ENCODE data around the gene TOMM40. TPM values are rescaled to one million over a fixed set of nuclear protein-coding genes. Genes with fewer than 3 reads are reported as not detected.
"Not testable (repeated sequence)": the region's sequence is repeated elsewhere in the genome, so short reads cannot be mapped to it uniquely, and the experiment has no call there.

The TOMM40 gene
- total RNA-seq, 6 experiments from 2014 or later, result 24.9 to 82.6 (median 26.7) TPM

DNA sequence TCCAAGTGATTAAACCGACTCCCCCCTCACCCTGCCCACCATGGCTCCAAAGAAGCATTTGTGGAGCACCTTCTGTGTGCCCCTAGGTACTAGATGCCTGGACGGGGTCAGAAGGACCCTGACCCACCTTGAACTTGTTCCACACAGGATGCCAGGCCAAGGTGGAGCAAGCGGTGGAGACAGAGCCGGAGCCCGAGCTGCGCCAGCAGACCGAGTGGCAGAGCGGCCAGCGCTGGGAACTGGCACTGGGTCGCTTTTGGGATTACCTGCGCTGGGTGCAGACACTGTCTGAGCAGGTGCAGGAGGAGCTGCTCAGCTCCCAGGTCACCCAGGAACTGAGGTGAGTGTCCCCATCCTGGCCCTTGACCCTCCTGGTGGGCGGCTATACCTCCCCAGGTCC lies 16.6 kb downstream of the TOMM40 start:
- Histone ChIP-seq H3K9me3 (no peaks in the 10 kb centered on the region), H3K36me3 (peaks cover 0 to 27% (median 7%) of the 10 kb centered on the region in 4 donors), H3K4me3 (peak overlapping the region; percentile 48 to 84 (median 83)), H3K4me1 (peaks cover 0 to 60% (median 0%) of the 10 kb centered on the region in 4 donors), H3K27ac (peak overlapping the region in 2 of 3 donors; percentile 31 to 49), H3K27me3 (no peaks in the 10 kb centered on the region)
- intact Hi-C loops (cut with DNase I), result loop anchor here in 1 of 2 donors (5.0 kb wide), 1 partner anchor 40 kb away; the partner anchor contains the start of gene APOC2
- 51% methylated on average over 3 of the region's 12 CpGs for WGBS (ENCODE audit: insufficient coverage, low coverage, low lambda C conversion rate, missing lambda C conversion rate)
- DNase-seq, result no peak
- ATAC-seq, result no peak
- no peak for TF ChIP-seq CTCF (IDR thresholded peaks at IDR 0.05)
- no peak for TF ChIP-seq POLR2A (IDR thresholded peaks at IDR 0.05)

DNA sequence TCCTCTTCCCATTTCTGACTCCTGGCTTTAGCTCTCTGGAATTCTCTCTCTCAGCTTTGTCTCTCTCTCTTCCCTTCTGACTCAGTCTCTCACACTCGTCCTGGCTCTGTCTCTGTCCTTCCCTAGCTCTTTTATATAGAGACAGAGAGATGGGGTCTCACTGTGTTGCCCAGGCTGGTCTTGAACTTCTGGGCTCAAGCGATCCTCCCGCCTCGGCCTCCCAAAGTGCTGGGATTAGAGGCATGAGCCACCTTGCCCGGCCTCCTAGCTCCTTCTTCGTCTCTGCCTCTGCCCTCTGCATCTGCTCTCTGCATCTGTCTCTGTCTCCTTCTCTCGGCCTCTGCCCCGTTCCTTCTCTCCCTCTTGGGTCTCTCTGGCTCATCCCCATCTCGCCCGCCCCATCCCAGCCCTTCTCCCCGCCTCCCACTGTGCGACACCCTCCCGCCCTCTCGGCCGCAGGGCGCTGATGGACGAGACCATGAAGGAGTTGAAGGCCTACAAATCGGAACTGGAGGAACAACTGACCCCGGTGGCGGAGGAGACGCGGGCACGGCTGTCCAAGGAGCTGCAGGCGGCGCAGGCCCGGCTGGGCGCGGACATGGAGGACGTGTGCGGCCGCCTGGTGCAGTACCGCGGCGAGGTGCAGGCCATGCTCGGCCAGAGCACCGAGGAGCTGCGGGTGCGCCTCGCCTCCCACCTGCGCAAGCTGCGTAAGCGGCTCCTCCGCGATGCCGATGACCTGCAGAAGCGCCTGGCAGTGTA lies 17.2 kb downstream of the TOMM40 start:
- Histone ChIP-seq H3K36me3 (peaks cover 0 to 27% (median 7%) of the 10 kb centered on the region in 4 donors), H3K27ac (peak overlapping the region in 2 of 3 donors; percentile 31 to 49), H3K27me3 (no peaks in the 10 kb centered on the region), H3K4me3 (peak overlapping the region; percentile 48 to 84 (median 83)), H3K9me3 (no peaks in the 10 kb centered on the region), H3K4me1 (peaks cover 0 to 60% (median 0%) of the 10 kb centered on the region in 4 donors)
- TF ChIP-seq CTCF (IDR thresholded peaks at IDR 0.05), result no peak
- no peak for TF ChIP-seq POLR2A (IDR thresholded peaks at IDR 0.05)
- 60% methylated on average over 21 of the region's 46 CpGs for WGBS (ENCODE audit: insufficient coverage, low coverage, low lambda C conversion rate, missing lambda C conversion rate)
- DNase-seq (no peak), ATAC-seq (no peak)
- intact Hi-C loops (cut with DNase I), result loop anchor here in 1 of 2 donors (5.0 kb wide), 1 partner anchor 39 kb away; the partner anchor contains the start of gene APOC2

DNA sequence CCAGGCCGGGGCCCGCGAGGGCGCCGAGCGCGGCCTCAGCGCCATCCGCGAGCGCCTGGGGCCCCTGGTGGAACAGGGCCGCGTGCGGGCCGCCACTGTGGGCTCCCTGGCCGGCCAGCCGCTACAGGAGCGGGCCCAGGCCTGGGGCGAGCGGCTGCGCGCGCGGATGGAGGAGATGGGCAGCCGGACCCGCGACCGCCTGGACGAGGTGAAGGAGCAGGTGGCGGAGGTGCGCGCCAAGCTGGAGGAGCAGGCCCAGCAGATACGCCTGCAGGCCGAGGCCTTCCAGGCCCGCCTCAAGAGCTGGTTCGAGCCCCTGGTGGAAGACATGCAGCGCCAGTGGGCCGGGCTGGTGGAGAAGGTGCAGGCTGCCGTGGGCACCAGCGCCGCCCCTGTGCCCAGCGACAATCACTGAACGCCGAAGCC lies 17.8 kb downstream of the TOMM40 start:
- TF ChIP-seq CTCF (IDR thresholded peaks at IDR 0.05) (no peak), POLR2A (IDR thresholded peaks at IDR 0.05) (no peak)
- peak overlapping the region in 1 of 3 donors; percentile 83 for H3K4me3 ChIP-seq
- DNase-seq (peak in 2 of 3 donors; percentile 42 to 56), ATAC-seq (no peak)
- WGBS (ENCODE audit: insufficient coverage, low coverage, low lambda C conversion rate, missing lambda C conversion rate), result no CpG with 5 or more reads among the region's 44 CpGs
- no peaks in the 10 kb centered on the region for H3K9me3 ChIP-seq
- peak overlapping the region in 1 of 3 donors; percentile 18 for H3K27ac ChIP-seq
- peaks cover 0 to 54% (median 0%) of the 10 kb centered on the region in 4 donors for H3K4me1 ChIP-seq
- peaks cover 0 to 27% (median 7%) of the 10 kb centered on the region in 4 donors for H3K36me3 ChIP-seq
- no peaks in the 10 kb centered on the region for H3K27me3 ChIP-seq
- intact Hi-C loops (cut with DNase I), result loop anchor here in 1 of 2 donors (5.0 kb wide), 1 partner anchor 38 kb away; the partner anchor contains the start of gene APOC2

DNA sequence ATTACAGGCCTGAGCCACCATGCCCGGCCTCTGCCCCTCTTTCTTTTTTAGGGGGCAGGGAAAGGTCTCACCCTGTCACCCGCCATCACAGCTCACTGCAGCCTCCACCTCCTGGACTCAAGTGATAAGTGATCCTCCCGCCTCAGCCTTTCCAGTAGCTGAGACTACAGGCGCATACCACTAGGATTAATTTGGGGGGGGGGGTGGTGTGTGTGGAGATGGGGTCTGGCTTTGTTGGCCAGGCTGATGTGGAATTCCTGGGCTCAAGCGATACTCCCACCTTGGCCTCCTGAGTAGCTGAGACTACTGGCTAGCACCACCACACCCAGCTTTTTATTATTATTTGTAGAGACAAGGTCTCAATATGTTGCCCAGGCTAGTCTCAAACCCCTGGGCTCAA lies 18.7 kb downstream of the TOMM40 start:
- Histone ChIP-seq H3K36me3 (peaks cover 0 to 27% (median 7%) of the 10 kb centered on the region in 4 donors), H3K4me1 (peaks cover 0 to 49% (median 0%) of the 10 kb centered on the region in 4 donors), H3K27ac (peak overlapping the region in 1 of 3 donors; percentile 45), H3K4me3 (no peak overlapping the region), H3K27me3 (no peaks in the 10 kb centered on the region), H3K9me3 (no peaks in the 10 kb centered on the region)
- ATAC-seq (no peak), DNase-seq (no peak)
- TF ChIP-seq CTCF (IDR thresholded peaks at IDR 0.05), result no peak
- no peak for TF ChIP-seq POLR2A (IDR thresholded peaks at IDR 0.05)
- WGBS (ENCODE audit: insufficient coverage, low coverage, low lambda C conversion rate, missing lambda C conversion rate), result 54% methylated on average over 3 of the region's 5 CpGs
- intact Hi-C loops (cut with DNase I), result loop anchor here in 1 of 2 donors (5.0 kb wide), 1 partner anchor 38 kb away; the partner anchor contains the start of gene APOC2

DNA sequence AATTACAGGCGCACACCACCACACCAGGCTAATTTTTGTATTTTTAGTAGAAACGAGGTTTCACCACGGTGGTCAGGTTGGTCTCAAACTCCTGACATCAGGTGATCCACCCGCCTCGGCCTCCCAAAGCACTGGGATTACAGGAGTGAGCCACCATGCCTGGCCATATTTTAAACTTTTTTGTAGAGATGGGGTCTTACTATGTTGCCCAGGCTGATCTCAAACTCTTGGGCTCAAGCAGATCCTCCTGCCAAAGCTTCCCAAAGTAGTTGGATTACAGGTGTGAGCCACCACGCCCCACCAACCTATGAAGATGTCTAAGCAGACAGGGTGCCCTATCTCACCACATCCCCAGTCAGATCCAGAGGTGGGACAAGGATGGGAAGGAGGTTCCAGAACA lies 20.8 kb downstream of the TOMM40 start:
- peaks cover 0 to 48% (median 0%) of the 10 kb centered on the region in 4 donors for H3K4me1 ChIP-seq
- H3K9me3 ChIP-seq; intact Hi-C loops (cut with DNase I); H3K27me3 ChIP-seq; DNase-seq; ATAC-seq; H3K4me3 ChIP-seq: not testable (repeated sequence)
- H3K36me3 ChIP-seq, result peaks cover 0 to 27% (median 7%) of the 10 kb centered on the region in 4 donors
- WGBS (ENCODE audit: insufficient coverage, low coverage, low lambda C conversion rate, missing lambda C conversion rate), result 89% methylated on average over 2 of the region's 6 CpGs
- peak overlapping the region; percentile 26 to 81 (median 44) for H3K27ac ChIP-seq

Data from right lobe of liver (tissue), 6 donors.